ENCODE data around the gene DHRSX.
"Not testable (repeated sequence)": the region's sequence is repeated elsewhere in the genome, so short reads cannot be mapped to it uniquely, and the experiment has no call there.

The DHRSX gene

DNA sequence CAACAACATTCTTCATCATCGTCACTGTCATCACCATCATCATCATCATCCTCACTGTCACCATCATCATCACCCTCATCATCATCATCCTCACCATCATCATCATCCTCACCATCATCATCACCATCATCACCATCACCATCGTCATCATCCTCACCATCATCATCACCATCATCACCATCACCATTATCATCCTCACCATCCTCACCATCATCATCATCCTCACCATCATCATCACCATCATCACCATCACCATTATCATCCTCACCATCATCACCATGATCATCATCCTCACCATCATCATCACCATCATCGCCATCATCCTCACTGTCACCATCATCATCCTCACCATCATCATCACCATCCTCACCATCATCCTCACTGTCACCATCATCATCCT lies 18.9 kb upstream of the DHRSX start:
- not testable (repeated sequence) for DNase-seq

DNA sequence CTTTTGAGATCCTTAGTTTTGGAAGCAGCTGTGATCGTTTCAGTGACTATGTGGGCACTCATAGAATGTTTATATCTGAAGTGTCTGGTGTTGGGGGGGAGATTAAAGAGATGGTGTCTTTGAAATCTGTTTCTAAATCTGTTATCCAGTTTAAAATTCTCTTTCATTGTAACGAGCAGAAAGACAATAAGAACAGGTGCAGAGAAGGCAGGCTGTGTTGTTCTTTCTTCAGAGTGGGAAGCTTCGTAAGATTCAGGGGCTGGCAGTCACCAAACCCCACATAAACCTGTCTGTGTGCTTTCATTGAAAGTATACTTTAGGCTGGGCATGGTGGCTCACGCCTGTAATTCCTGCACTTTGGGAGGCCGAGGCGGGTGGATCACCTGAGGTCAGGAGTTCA lies 16.3 kb upstream of the DHRSX start:
- DNase-seq = no peak

DNA sequence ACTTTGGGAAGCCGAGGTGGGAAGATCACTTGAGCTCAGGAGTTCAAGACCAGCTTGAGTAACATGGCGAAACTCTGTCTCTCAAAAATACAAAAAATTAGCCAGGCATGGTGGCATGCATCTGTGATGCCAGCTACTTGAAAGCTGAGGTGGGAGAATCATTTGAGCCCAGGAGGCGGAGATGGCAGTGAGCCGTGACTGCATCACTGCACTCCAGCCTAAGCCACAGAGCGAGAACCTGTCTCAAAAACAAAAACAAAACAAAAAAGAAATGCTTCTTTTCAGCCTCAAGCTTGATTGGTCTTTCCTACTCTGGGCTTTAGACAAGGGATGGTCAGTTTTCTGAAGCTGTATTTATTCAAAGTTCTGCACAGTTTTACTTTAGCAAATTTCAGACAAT lies 15.8 kb upstream of the DHRSX start:
- DNase-seq = no peak

DNA sequence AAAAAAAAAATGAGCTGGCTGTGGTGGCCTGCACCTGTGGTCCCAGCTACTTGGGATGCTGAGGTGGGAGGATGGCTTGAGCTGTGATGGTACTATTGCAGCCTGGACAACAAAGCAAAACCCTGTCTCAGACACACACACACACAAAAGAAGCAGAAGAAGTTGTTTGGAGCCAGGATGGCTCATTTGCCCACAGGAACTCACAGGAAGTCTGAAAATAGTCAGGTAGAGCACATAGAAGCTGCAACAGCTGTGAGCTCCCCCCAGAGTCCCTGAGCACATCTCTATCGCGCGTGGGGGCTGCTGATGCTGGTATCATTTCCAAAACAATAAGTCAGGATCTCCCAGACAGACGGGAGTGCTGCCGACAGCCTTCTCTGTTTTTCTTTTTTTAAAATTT lies 13.4 kb upstream of the DHRSX start:
- no peak for DNase-seq

DNA sequence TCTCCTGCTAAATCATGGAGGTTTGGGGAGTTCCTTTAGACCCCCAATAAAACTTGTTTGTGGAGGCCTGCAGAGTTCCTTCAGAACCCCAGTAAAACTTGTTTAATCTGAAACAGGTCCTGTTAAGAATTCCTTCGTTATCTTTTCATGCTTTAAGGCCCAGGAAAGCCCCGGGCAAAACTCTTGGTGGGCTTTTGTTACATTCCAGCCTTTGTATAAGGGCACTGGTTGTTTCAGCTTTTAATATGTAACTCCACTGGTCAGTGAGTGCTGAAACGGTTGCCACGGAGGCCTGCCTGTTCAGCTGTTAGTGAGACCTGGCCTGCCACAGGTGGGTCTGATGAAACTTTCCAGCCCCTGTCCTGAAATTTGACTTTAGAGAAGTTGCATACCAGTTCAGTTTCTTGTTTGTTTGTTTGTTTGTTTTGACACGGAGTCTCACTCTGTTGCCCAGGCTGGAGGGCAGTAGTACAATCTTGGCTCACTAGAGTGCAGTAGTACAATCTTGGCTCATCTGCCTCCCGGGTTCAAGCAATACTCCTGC lies 12.4 kb upstream of the DHRSX start:
- no peak for DNase-seq

DNA sequence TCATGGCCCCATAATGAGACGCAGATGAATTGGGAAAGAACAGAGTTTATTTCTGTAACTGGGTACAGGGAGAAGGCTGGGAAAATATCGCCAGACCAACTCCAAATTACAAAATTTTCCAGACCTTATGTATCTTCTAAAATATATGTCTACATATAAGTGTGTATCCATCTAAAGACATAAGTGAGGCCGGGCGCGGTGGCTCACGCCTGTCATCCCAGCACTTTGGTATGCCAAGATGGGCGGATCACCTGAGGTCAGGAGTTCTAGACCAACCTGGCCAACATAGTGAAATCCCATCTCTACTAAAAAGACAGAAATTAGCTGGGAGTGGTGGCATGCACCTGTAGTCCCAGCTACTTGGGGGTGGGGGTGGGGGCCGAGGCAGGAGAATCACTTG lies 11.7 kb upstream of the DHRSX start:
- DNase-seq = no peak

DNA sequence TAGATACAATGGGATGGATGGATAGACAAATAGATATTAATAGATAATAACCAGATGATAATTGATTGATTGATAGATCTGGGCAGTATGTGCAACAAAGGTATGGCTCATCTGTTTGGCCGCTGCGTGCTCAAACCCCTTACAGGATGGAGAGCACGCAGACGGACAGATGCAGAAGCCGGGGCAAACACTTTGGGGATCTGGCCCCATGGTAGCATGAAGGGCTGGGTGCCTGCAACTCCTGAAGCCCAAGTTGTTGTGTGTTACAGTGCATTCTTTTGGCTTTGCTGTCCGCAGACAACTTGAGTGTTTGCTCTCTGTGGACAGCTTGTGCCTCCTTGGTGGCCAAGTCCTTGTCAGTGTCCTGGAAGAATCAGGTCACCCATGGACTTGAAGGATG lies 10.6 kb upstream of the DHRSX start:
- DNase-seq = no peak

DNA sequence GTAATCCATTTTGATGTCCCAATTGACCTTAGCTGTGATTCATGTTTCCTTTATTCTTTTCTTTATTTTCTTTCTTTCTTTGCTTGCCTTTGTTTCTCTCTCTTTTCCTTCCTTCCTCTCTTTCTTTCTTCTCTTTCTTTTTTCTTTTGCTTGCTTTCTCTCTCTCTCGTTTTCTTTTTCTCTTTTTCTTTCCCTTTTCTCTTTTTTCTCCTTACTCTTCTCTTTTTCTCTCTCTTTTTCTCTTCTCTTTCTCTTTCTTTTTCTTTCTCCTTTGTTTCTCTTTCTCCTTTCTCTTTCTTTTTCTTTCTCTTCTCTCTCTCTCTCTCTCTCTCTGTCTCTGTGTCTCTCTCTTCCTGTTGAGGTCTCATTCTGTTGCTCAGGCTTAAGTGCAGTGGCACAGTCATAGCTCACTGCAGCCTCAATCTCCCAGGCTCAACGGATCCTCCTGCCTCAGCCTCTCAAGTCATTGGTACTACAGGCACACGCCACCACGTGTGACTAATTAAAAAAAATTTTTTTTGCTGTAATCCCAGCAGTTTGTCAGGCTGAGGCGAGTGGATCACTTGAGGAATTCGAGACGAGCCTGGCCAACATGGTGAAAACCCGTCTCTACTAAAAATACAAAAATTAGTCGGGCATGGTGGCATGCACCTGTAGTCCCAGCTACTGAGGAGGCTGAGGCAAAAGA lies 8.0 kb upstream of the DHRSX start:
- DNase-seq = no peak

DNA sequence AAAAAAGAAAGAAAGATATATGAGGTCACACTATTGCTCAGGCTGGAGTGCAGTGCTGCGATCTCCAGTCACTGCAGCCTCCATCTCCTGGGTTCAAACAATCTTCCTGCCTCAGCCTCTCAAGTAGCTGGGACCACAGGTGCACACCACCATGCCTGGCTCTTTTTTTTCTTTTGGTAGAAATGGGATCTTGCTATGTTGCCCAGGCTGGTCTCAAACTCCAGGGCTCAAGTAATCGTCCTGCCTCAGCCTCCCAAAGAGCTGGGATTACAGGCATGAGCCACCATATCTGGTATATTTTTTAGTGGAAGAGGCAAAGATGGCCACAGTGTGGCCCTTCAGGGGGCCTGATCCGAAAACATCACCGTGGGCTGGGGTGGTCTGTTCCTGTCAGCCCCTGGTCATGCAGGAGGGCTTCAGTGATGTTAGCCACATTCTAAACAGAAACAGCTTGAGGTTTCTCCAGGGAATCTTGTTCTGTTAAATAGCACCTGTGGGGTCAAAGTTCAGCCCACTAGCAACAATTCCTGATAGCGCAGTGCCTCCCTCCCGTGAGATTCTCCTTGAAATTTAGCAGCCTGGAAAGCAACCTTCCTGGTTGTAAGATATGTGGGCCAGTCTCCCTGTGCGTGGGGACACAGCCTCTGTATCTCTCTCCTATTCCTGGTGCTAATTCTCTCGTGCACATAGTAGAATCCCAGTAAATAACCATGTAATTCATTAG lies 7.3 kb upstream of the DHRSX start:
- no peak for DNase-seq

DNA sequence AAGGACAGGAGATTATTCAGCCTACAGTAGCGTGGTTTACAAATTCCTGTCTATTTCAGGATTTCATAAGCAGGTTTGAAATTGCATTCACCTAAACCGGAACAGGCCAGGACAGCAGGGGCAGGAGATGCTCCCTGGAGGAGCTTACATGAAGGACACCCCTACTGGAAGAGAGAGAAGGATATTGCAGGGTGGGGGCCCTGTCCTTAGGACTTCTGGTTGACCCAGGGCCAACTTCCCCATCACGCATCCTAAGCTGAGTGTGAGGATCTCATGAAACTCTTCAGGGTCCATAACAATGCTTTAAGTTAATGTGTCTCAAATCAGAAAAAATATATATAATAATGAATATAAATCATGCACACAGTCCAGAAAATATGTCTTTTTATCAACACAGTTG lies 6.4 kb upstream of the DHRSX start:
- no peak for DNase-seq

DNA sequence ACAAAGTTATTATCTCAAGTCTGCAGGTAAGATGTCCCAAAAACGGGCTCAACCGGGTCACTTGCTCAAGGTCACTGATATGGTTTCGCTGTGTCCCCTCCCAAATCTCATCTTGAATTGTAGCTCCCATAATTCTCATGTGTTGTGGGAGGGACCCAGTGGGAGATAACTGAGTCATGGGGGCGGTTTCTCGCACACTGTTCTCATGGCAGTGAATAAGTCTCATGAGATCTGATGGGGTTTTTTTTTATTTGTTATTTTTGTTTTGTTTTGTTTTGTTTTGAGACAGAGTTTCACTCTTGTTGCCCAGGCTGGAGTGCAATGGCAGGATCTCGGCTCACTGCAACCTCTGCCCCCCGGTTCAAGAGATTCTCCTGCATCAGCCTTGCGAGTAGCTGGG lies 4.6 kb upstream of the DHRSX start:
- not testable (repeated sequence) for DNase-seq

DNA sequence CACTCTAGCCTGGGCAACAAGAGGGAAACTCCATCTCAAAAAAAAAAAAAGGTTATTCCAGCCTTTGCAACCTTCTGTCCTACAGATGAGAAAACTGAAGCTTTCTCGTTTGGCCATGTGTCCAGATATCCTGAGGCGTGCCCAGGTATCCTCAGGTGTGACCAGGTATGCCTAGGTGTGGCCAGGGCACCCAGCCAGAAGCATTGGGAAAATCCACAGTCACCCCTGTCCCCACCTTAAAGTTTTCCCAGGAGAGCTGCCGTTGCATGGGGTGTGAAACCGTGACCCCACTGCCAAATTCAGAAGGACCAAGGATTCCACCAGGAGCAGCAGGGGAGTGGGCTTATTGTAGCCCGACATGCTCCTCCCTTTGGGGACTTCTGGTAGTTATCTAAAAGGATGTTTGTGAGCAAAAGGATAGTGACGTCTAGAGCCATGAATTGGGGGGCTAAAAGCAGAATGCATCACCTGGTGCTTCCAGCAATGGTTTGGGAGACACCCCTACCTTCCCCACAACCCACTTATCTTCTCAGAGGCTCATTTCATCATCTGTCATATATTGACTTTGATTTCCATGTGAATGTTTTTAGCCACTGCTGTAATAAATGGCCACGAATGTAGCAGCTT lies 4.0 kb upstream of the DHRSX start:
- no peak for DNase-seq

DNA sequence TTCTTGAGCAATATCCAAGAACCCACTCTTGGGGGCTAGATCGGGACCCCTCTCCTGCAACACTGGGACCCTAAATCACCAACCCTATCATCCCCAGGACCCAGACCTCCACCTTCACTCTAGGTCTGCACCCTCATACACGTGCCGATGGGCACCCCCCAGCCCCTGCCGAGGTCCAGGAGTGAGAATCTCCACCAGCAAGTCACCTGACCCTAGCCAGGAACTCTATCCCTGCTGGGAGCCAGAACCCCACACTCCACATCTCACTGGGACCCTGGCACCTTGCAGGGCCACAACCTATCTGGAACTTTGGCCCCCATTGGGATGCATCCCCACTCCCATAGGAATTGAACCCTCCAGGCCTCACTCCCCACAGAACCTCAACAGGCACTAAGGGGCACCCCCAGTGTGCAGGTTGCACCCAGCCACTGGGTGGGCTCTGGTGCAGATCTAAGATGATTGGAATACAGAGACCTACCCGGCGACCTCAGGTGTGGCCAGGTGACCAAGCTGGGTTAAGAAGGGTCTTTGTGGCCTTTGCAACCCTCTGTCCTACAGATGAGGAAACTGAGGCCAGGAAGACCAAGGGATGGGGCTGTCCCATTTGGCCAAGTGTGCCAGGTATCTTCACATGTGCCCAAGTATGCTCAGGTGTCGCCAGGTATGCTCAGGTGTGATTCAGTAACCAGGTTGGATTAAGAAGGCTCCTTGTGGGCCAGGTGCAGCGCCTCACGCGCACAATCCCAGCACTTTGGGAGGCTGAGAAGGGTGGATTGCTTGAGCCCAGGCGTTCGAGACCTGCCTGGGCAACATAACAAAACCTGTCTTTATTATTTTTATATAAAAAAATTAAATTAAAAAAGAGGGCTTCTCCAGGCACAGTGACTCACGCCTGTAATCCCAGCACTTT lies 3.1 kb upstream of the DHRSX start:
- DNase-seq = no peak

DNA sequence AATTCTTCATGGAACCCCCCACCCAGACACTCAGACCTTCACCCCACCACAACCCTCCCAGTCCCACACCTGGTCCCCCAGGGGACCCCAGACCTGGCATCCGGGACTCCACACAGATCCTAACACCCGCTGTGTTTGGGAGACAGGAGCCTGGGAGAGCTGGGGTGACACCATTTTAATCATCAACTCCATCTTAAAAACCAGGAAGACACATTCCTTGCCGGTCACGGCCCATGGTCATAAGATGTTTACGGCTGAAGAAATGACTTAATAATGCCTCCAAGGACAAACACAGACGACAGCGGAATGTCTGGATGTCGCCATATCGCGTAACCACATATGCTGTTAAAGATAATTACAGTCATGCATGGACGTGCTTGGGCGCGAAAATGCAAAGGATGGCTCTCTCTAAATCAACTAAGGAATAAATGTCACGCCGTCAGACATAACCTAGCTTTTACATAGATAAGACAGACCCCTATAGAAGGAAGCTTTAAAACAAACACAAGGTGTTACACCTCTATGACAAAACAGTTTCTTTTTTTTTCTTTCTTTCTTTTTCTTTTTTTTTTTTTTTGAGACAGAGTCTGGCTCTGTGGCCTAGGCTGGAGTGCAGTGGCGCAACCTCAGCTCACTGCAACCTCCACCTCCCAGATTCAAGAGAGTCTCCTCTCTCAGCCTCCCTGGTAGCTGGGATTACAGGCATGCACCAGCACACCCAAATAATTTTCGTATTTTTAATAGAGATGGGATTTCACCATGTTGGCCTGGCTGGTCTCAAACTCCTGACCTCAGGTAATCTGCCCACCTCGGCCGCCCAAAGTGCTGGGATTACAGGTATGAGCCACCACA lies 2.1 kb upstream of the DHRSX start:
- no peak for DNase-seq

DNA sequence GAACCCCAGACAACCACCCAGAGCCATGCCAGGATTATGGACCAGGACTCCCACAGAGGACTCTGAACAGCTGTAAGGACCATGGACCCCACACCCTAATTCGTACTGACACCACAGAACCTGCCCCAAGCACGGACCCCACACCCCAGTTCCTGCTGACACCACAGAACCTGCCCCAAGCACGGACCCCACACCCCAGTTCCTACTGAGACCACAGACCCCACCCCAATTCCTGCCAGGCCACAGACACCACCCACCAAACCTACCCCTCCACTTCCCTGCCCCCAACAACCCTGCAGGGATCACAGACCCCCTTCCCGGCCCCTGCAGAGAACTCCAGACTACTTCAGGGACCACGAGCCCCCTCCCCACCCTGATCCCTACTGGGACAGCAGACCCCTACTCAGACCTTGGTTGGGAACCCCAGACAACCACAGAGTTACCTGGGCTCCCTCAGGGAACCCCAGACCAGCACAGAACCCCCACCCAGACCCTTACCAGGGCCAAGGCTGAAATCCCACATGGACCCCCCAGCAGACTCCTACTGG lies 1.4 kb upstream of the DHRSX start:
- DNase-seq = no peak

DNA sequence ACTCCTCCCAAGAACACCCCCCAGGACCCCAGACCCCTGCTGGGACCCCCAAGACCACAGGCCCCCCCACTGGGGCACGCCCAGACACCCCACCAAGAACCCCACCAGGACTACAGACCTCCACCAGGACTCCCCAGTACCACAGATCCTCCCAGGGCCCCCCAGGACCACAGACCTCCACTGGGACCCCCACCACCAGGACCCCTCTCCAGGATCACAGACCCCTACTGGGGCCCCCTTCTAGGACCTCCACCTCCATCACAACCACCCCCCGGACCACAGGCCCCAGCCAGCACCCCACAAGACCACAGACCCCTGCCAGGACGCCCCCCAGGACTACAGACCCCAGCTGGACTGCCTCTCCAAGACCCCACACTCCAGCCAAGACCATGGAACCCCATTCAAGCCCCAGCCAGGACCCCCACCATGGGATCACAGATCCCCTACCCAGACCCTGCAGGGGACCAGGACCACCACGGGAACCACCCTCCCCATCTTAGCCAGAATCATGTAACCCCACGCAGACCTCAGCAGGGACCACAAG lies 855 bp upstream of the DHRSX start:
- no peak for DNase-seq

DNA sequence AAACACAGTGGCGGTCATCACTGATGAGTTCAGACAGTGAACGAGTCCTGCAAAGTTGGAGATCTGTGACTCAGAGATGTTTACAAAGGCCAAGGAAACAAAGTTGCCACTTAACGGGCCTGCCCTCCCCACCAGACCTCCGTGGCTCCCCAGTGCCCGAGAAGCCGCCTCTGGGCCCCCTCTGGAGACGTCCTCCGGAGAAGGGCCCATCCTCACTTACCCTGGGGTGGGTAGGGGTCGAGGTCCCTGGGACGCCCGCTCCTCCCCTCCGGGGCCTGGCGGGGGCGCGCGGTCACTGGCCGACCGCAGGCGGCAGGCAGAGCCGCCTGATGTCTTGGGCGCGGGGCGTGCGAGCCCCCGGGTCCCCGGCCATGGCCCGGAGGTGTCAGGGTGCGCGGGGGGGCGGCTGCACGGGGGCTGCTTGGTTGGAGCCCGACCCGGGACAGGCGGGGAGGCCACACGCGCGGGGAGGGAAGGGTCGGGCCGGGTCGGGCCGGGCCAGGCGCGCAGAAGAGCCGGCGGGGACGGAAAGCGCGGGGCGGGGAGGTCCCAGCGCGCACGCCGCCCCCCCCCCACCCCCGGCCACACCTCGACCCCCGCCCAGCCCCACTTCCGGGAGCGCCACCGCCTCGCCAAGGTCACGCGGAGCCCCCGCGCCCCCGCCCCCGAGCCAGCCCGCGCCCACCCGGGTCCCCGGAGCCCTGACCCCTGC lies 529 bp downstream of the DHRSX start:
- no peak for DNase-seq

DNA sequence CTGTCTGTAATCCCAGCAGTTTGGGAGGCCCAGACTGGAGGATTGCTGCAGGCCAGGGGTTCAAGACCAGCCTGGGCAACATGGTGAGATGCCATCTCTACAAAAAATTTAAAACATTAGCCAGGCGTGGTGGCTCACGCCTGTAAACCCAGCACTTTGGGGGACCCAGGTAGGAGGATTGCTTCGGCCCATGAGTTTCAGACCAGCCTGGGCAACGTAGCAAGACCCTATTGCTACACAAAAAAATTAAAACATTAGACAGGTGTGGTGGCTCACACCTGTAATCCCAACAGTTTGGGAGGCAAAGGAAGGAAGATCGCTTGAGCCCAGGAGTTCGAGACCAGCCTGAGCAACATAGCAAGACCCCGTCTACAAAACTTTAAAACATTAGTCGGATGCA lies 1.3 kb downstream of the DHRSX start:
- DNase-seq = no peak

DNA sequence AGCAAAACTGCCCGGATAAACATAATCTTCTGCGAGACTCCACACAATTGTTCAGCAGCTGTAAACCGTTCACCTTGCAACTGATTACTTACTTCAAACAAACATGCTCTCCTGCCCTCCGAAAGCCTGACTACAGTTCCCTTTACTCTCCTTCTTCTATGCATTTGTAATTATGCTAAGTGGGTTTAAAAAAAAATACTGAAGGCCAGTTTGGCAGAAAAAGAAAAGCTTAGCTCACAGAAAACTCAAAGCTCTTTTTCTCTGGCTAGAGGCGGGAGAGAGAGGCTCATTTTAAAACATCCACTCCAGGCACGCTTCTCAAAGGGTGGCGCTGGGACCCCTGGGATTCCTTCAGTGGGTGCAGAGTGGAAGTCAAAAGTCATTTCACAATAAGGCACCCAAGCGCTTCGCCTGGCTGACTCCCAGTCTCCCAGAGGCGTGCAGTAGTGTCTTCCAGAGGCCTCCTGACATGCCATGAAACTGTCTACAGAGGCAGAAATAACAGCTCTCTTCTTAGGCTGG lies 1.9 kb downstream of the DHRSX start:
- DNase-seq = no peak

DNA sequence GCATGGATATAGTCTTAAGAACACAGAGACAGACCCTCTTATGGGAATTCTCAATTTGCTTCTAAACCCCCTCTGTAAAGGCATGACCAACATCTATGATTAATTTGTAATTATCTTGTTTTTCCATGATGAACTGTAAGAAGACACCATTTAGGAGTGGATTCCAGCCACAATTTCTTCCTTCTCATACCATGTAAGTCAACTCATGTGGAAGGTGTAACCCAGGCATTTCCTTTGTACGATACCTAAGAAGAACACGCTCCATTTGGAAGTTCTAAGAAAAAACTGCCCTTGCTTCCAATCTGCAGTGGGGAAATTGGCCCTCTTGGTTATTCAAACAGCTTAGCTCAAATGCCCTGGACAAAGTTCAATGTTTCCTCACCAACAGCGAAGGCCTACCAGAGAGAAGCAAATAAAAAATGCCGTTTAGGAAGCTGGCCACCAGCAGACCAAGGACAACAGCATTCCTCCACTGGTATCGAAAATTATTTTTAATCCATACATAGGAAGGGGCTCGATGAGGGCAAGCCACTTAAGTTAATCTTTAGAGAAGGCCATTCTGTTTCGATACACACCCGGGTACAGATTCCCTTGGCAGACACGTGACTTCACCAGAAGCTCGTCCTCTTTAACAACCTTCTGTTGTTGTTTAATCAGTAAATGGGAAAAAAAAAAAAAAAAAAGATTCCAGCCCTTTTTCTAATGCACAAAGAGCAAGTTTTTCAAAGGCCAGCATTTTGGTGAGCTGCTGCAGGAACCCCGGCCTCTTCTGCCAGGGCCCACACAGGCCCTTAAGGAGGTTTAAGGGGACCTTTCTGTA lies 2.6 kb downstream of the DHRSX start:
- DNase-seq = no peak
